ENCODE measurements around the gene ST3GAL2. TPM values are rescaled to one million over a fixed set of nuclear protein-coding genes. Genes with fewer than 3 reads are reported as not detected.
"Not testable (repeated sequence)": the region's sequence is repeated elsewhere in the genome, so short reads cannot be mapped to it uniquely, and the experiment has no call there.

The ST3GAL2 gene
- total RNA-seq, 1 experiment from 2014 or later = 7.7 TPM

DNA sequence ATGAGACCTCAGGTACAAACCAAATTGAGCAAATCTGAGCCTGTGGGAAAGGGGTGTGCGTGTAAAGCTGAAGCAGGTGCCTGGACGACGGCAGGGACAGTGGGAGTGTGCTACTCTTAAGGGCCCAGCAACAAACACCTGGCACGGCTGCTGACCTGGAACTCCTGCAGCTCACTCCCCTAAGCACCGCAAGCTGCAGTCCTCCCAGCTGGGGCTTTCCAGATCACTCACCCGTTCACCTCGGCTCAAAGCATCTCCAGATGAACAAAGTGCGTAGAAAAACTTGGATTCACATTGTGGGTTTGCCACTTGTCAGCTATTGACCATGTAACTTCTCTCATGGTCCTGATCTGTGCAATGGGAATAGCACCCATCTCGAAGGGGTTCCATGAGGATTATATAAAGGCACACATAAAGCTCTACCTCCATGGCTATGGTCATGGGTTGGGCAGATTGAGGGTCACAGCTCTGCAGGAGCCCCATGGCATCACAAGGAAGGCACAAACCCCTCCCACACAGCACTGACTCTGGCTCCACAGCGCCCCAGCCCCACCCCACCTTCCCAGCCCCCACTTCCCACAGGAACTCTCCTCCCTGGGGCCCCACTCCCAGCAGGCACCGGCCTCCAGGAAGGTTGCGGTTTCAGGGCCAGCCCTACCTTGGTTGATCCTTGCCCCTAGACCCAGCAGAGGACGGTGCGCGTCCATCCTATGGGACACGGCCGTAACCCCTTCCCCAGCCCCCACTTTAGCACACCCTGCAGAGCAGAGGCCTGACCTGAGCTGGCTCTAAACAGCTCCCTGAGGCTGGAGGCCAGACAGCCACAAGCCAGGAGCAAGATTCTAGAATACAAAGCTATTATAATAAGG is 21.9 kb downstream of the ST3GAL2 start:
- TF ChIP-seq, protein P1, sequence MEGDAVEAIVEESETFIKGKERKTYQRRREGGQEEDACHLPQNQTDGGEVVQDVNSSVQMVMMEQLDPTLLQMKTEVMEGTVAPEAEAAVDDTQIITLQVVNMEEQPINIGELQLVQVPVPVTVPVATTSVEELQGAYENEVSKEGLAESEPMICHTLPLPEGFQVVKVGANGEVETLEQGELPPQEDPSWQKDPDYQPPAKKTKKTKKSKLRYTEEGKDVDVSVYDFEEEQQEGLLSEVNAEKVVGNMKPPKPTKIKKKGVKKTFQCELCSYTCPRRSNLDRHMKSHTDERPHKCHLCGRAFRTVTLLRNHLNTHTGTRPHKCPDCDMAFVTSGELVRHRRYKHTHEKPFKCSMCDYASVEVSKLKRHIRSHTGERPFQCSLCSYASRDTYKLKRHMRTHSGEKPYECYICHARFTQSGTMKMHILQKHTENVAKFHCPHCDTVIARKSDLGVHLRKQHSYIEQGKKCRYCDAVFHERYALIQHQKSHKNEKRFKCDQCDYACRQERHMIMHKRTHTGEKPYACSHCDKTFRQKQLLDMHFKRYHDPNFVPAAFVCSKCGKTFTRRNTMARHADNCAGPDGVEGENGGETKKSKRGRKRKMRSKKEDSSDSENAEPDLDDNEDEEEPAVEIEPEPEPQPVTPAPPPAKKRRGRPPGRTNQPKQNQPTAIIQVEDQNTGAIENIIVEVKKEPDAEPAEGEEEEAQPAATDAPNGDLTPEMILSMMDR (IDR thresholded peaks at IDR 0.05; ENCODE audit: unreplicated experiment) = no peak
- intact Hi-C loops (cut with micrococcal nuclease) = no loop called here
- H3K4me1 Mint-ChIP-seq (ENCODE audit: insufficient read depth, unreplicated experiment) = no peaks in the 10 kb centered on the region
- H3K36me3 Mint-ChIP-seq (ENCODE audit: insufficient read depth, unreplicated experiment) = peaks cover 7% of the 10 kb centered on the region
- no peak overlapping the region for H3K4me3 Mint-ChIP-seq (ENCODE audit: unreplicated experiment)
- no peaks in the 10 kb centered on the region for H3K27me3 Mint-ChIP-seq (ENCODE audit: insufficient read depth, unreplicated experiment)
- peak overlapping the region; percentile 44 for H3K27ac Mint-ChIP-seq (ENCODE audit: low read depth, unreplicated experiment)
- POLR2A ChIA-PET = interaction anchor here (0.8 kb wide), 1 partner anchor 21 kb away, joined by 3 read pairs; no protein-coding TSS in a partner anchor
- BruUV-seq (replicated peaks) = no TSS peak
- H3K9me3 Mint-ChIP-seq (ENCODE audit: unreplicated experiment) = no peaks in the 10 kb centered on the region
- no peak for DNase-seq (ENCODE audit: unreplicated experiment)
- CTCF ChIA-PET = interaction anchor here (0.8 kb wide), 1 partner anchor 13 kb away, joined by 3 read pairs; no protein-coding TSS in a partner anchor

DNA sequence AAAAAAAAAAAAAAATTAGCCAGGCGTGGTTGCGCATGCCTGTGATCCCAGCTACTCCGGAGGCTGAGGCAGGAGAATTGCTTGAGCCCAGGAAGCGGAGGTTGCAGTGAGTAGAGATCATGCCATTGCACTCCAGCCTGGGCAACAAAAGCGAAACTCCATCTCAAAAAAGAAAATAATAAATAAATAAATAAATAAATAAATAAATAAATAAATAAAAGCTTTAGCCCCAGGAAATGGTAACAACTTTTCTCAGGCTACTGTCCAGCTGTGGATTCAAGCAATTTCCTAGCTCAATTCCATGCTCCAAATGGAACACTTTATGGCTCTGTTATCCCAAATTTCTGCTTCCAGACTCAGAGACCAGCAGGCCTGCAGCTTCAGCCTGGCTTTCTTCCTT is 25.3 kb downstream of the ST3GAL2 start:
- POLR2A ChIA-PET; H3K27me3 Mint-ChIP-seq (ENCODE audit: insufficient read depth, unreplicated experiment); H3K9me3 Mint-ChIP-seq (ENCODE audit: unreplicated experiment); H3K36me3 Mint-ChIP-seq (ENCODE audit: insufficient read depth, unreplicated experiment); H3K4me1 Mint-ChIP-seq (ENCODE audit: insufficient read depth, unreplicated experiment); H3K4me3 Mint-ChIP-seq (ENCODE audit: unreplicated experiment); DNase-seq (ENCODE audit: unreplicated experiment); intact Hi-C loops (cut with micrococcal nuclease); H3K27ac Mint-ChIP-seq (ENCODE audit: low read depth, unreplicated experiment); BruUV-seq (replicated peaks); CTCF ChIA-PET: not testable (repeated sequence)

DNA sequence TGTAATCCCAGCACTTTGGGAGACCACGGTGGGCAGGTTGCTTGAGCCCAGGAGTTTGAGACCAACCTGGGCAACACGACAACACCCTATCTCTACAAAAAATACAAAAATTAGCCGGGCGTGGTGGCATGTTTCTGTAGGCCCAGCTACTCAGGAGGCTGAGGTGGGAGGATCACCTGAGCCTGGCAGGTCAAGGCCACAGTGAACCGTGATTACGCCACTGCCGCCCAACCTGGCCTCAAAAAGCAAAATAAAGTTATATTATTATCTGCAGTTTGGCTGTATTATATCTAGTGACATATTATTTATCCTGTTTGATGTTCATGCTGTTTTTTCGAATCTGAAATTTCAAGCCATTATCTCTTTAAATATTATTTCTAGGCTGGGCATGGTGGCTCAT is 26.5 kb downstream of the ST3GAL2 start:
- no peaks in the 10 kb centered on the region for H3K4me1 Mint-ChIP-seq (ENCODE audit: insufficient read depth, unreplicated experiment)
- CTCF ChIA-PET = interaction anchor here (1.4 kb wide), 1 partner anchor 20 kb away, joined by 6 read pairs; no protein-coding TSS in a partner anchor
- DNase-seq (ENCODE audit: unreplicated experiment) = no peak
- POLR2A ChIA-PET = interaction anchor here (0.7 kb wide), 1 partner anchor 66 kb away, joined by 3 read pairs; the partner anchor contains the start of gene DDX19A
- intact Hi-C loops (cut with micrococcal nuclease) = no loop called here
- no peaks in the 10 kb centered on the region for H3K27me3 Mint-ChIP-seq (ENCODE audit: insufficient read depth, unreplicated experiment)
- H3K27ac Mint-ChIP-seq (ENCODE audit: low read depth, unreplicated experiment) = no peak overlapping the region
- H3K9me3 Mint-ChIP-seq (ENCODE audit: unreplicated experiment) = no peaks in the 10 kb centered on the region
- H3K36me3 Mint-ChIP-seq (ENCODE audit: insufficient read depth, unreplicated experiment) = peaks cover 5% of the 10 kb centered on the region
- TF ChIP-seq, protein P1 (IDR thresholded peaks at IDR 0.05; ENCODE audit: unreplicated experiment) = no peak
- BruUV-seq (replicated peaks) = no TSS peak
- no peak overlapping the region for H3K4me3 Mint-ChIP-seq (ENCODE audit: unreplicated experiment)

DNA sequence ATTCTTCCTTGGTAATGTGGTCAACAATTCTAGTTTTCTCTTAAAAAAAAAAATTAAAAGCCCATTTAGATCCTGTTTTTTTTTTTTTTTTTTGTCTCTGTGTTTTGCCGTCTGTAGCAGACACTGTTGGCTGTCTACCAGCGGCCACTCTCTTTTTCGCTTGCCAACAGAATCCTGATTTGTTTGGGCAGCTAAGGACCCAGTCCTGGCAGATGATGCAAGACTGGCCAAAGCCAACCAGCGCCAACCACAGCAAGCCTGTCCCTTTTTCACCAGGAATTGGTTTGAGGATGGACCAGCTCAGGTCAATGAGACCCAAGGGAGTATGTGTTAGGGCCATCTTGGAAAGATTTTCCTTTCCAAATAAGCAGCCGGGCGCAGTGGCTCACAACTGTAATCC is 28.2 kb downstream of the ST3GAL2 start:
- CTCF ChIA-PET = interaction anchor here (0.6 kb wide), 1 partner anchor 79 kb away, joined by 3 read pairs; no protein-coding TSS in a partner anchor
- BruUV-seq (replicated peaks) = no TSS peak
- H3K27me3 Mint-ChIP-seq (ENCODE audit: insufficient read depth, unreplicated experiment) = no peaks in the 10 kb centered on the region
- intact Hi-C loops (cut with micrococcal nuclease) = no loop called here
- POLR2A ChIA-PET = interaction anchor here (0.6 to 0.8 kb wide), 3 partner anchors 11 to 651 kb away, joined by 3 to 4 read pairs (median 3); no protein-coding TSS in a partner anchor
- TF ChIP-seq, protein P1 (IDR thresholded peaks at IDR 0.05; ENCODE audit: unreplicated experiment) = no peak
- no peak for DNase-seq (ENCODE audit: unreplicated experiment)
- no peaks in the 10 kb centered on the region for H3K4me1 Mint-ChIP-seq (ENCODE audit: insufficient read depth, unreplicated experiment)
- H3K36me3 Mint-ChIP-seq (ENCODE audit: insufficient read depth, unreplicated experiment) = peaks cover 5% of the 10 kb centered on the region
- H3K4me3 Mint-ChIP-seq (ENCODE audit: unreplicated experiment) = no peak overlapping the region
- no peak overlapping the region for H3K27ac Mint-ChIP-seq (ENCODE audit: low read depth, unreplicated experiment)
- H3K9me3 Mint-ChIP-seq (ENCODE audit: unreplicated experiment) = no peaks in the 10 kb centered on the region
